22Rv1 (cell line): ENCODE data around the gene DLEC1.

Experiments
- CTCF ChIP-seq: fragments of 450-650 bp; IDR thresholded peaks from 2 replicates; pipeline ENCODE4 v1.5.1; 2017; ENCODE audit warnings: mild to moderate bottlenecking
- ZFX ChIP-seq: fragments of 450-650 bp; IDR thresholded peaks from 2 replicates; pipeline ENCODE4 v1.6.1; 2017; ENCODE audit warnings: antibody characterized with exemption, borderline replicate concordance

GRCh38 chr3:38130631-38131065 is 91.6 kb downstream of the DLEC1 start:
- no peak for TF ChIP-seq CTCF
- TF ChIP-seq ZFX, result no peak
